ENCODE measurements around the gene FLOT2. TPM values are rescaled to one million over a fixed set of nuclear protein-coding genes. Genes with fewer than 3 reads are reported as not detected.

The FLOT2 gene
- total and polyA plus RNA-seq, 10 of the 15 experiments (the other 5 are each of a cell fraction or from before 2014, with no cell fraction given) = 56.8 to 302 (median 149) TPM

DNA sequence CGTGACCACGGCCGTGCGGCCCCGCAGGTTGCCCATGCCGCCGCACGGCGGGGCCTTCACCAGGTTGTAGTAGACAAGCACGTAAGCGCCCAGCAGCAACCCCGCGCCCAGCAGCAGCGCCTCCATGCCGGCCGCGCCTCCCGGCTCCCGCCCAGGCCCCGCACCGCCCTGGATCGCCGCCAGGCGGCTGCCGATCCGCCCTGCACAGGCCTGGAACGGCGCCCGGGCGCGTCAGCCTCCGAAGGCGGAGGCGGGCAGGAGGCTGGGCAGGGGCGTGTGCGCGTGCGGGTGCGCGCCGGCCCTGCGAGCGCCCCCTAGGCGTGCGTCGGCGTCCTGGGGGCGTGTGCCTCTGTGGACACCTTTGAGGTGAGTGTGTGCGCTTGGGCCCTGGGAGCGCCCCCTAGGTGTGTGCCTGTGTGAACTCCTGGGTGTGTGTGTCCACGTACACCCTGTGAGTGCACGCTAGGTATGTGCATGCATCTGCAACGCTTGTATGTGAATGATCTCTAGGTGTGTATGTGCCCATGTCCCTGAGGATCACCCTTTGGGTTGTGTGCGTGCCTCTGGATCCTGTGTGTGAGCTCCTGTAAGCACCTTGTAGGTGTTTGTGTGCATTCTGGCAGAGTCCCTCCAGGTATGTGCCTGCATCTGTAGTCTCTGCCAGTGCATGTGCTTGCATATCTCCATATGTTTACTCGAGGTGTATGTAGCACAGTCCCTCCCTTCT is 5.4 kb upstream of the FLOT2 start, which contains the start of gene DHRS13 (continued):
- TF ChIP-seq, protein P1, sequence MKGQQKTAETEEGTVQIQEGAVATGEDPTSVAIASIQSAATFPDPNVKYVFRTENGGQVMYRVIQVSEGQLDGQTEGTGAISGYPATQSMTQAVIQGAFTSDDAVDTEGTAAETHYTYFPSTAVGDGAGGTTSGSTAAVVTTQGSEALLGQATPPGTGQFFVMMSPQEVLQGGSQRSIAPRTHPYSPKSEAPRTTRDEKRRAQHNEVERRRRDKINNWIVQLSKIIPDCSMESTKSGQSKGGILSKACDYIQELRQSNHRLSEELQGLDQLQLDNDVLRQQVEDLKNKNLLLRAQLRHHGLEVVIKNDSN (IDR thresholded peaks at IDR 0.05; ENCODE audit: borderline replicate concordance, extremely low read length, insufficient read depth, low read depth, low read length) = no peak
- TF ChIP-seq CTCF (IDR thresholded peaks at IDR 0.05 in 2 of 3, conservative IDR thresholded peaks at IDR 0.05 in 1 of 3; ENCODE audit: control insufficient read depth in 2 of 3, extremely low read depth in 1 of 3, insufficient read depth in 1 of 3, low read depth in 3 of 3, low read length in 3 of 3) (peak; percentile 89 to 100 (median 97)), NFYB (IDR thresholded peaks at IDR 0.05; ENCODE audit: insufficient read depth, low read depth, low read length) (no peak), MEF2B (IDR thresholded peaks at IDR 0.05; ENCODE audit: partially characterized antibody, poor library complexity, severe bottlenecking) (no peak), ZNF217 (IDR thresholded peaks at IDR 0.05) (peak; percentile 88; the same call in 1 of the 2 replicates), EGR1 (IDR thresholded peaks at IDR 0.05; ENCODE audit: borderline replicate concordance in 1 of 2, low read depth in 2 of 2, low read length in 2 of 2) (peak; percentile 90 to 98), SMAD1 (IDR thresholded peaks at IDR 0.05; ENCODE audit: low read depth, partially characterized antibody) (no peak), SIX5 (IDR thresholded peaks at IDR 0.05; ENCODE audit: low read depth, low read length, severe bottlenecking) (no peak), CBX3 (IDR thresholded peaks at IDR 0.05; ENCODE audit: borderline replicate concordance, low read depth) (no peak), ZNF207 (IDR thresholded peaks at IDR 0.05; ENCODE audit: borderline replicate concordance) (peak; percentile 92), ZBTB40 (IDR thresholded peaks at IDR 0.05; ENCODE audit: borderline replicate concordance) (no peak)
- TF ChIP-seq, protein P2, sequence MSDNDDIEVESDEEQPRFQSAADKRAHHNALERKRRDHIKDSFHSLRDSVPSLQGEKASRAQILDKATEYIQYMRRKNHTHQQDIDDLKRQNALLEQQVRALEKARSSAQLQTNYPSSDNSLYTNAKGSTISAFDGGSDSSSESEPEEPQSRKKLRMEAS (IDR thresholded peaks at IDR 0.05; ENCODE audit: low read depth, low read length) = peak; percentile 84
- TF ChIP-seq, protein P3, sequence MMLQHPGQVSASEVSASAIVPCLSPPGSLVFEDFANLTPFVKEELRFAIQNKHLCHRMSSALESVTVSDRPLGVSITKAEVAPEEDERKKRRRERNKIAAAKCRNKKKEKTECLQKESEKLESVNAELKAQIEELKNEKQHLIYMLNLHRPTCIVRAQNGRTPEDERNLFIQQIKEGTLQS (IDR thresholded peaks at IDR 0.05; ENCODE audit: borderline replicate concordance, extremely low read depth, low read depth, low read length) = no peak
- TF ChIP-seq, protein P4, sequence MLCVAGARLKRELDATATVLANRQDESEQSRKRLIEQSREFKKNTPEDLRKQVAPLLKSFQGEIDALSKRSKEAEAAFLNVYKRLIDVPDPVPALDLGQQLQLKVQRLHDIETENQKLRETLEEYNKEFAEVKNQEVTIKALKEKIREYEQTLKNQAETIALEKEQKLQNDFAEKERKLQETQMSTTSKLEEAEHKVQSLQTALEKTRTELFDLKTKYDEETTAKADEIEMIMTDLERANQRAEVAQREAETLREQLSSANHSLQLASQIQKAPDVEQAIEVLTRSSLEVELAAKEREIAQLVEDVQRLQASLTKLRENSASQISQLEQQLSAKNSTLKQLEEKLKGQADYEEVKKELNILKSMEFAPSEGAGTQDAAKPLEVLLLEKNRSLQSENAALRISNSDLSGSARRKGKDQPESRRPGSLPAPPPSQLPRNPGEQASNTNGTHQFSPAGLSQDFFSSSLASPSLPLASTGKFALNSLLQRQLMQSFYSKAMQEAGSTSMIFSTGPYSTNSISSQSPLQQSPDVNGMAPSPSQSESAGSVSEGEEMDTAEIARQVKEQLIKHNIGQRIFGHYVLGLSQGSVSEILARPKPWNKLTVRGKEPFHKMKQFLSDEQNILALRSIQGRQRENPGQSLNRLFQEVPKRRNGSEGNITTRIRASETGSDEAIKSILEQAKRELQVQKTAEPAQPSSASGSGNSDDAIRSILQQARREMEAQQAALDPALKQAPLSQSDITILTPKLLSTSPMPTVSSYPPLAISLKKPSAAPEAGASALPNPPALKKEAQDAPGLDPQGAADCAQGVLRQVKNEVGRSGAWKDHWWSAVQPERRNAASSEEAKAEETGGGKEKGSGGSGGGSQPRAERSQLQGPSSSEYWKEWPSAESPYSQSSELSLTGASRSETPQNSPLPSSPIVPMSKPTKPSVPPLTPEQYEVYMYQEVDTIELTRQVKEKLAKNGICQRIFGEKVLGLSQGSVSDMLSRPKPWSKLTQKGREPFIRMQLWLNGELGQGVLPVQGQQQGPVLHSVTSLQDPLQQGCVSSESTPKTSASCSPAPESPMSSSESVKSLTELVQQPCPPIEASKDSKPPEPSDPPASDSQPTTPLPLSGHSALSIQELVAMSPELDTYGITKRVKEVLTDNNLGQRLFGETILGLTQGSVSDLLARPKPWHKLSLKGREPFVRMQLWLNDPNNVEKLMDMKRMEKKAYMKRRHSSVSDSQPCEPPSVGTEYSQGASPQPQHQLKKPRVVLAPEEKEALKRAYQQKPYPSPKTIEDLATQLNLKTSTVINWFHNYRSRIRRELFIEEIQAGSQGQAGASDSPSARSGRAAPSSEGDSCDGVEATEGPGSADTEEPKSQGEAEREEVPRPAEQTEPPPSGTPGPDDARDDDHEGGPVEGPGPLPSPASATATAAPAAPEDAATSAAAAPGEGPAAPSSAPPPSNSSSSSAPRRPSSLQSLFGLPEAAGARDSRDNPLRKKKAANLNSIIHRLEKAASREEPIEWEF (IDR thresholded peaks at IDR 0.05; ENCODE audit: insufficient replicate concordance, low read depth, low read length) = no peak

Data from GM12878 (cell line).